ENCODE results near the gene CHI3L2. TPM values are rescaled to one million over a fixed set of nuclear protein-coding genes. Genes with fewer than 3 reads are reported as not detected.

CHI3L2 gene
- total and polyA plus RNA-seq, 2 experiments from 2014 or later = 0.68 TPM; not detected in 1

DNA sequence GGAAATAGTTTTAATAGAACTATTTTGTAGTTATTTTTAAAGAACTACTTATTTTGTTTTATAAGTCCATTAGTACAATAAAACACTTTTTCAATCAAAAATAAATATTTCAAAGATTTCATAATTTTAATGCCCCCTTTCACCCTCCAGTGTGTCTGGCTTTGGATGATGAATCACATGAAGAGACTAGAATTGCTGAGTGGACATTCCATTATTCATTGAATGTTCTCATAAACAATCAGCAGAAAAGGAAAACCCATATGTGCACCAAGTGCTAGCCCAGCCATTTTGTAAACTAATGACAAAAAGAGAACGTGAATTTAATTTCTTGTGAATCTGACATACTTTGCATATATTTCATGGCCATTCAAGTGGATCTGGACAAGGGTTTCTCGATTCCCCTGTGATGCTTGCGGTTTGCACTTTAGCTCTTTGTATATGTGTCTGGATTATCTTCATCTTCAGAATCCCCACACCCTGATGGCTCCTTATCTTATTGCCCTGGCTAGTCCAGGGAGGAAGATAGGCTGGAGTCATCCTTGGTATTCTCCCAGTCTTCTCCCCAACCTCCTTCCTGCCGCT, 42.4 kb downstream of the CHI3L2 start:
- Mint-ChIP-seq H3K4me3 (no peak overlapping the region), H3K4me1 (peaks cover 16% of the 10 kb centered on the region), H3K27me3 (ENCODE audit: insufficient read depth, low read depth, poor library complexity) (peaks cover 3% of the 10 kb centered on the region), H3K27ac (no peak overlapping the region), H3K36me3 (ENCODE audit: low read depth) (no peaks in the 10 kb centered on the region), H3K9me3 (no peaks in the 10 kb centered on the region)
- H3K4me3 ChIP-seq = no peak overlapping the region
- no peak overlapping the region for H3K4me2 ChIP-seq
- H4K20me1 ChIP-seq (replicated peaks; ENCODE audit: insufficient read depth) = no peaks in the 10 kb centered on the region
- DNase-seq (ENCODE audit: low spot score) (no peak), ATAC-seq (no peak)
- H3F3A ChIP-seq (replicated peaks; ENCODE audit: low read depth) = no peaks in the 10 kb centered on the region
- H3K27ac ChIP-seq (ENCODE audit: low read depth) = no peak overlapping the region
- peaks cover 4% of the 10 kb centered on the region for H3K9me2 ChIP-seq (ENCODE audit: insufficient read depth)
- no peaks in the 10 kb centered on the region for H3K27me3 ChIP-seq (ENCODE audit: insufficient read depth)
- TF ChIP-seq, protein P1, sequence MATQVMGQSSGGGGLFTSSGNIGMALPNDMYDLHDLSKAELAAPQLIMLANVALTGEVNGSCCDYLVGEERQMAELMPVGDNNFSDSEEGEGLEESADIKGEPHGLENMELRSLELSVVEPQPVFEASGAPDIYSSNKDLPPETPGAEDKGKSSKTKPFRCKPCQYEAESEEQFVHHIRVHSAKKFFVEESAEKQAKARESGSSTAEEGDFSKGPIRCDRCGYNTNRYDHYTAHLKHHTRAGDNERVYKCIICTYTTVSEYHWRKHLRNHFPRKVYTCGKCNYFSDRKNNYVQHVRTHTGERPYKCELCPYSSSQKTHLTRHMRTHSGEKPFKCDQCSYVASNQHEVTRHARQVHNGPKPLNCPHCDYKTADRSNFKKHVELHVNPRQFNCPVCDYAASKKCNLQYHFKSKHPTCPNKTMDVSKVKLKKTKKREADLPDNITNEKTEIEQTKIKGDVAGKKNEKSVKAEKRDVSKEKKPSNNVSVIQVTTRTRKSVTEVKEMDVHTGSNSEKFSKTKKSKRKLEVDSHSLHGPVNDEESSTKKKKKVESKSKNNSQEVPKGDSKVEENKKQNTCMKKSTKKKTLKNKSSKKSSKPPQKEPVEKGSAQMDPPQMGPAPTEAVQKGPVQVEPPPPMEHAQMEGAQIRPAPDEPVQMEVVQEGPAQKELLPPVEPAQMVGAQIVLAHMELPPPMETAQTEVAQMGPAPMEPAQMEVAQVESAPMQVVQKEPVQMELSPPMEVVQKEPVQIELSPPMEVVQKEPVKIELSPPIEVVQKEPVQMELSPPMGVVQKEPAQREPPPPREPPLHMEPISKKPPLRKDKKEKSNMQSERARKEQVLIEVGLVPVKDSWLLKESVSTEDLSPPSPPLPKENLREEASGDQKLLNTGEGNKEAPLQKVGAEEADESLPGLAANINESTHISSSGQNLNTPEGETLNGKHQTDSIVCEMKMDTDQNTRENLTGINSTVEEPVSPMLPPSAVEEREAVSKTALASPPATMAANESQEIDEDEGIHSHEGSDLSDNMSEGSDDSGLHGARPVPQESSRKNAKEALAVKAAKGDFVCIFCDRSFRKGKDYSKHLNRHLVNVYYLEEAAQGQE (IDR thresholded peaks at IDR 0.05; ENCODE audit: unreplicated experiment) = no peak
- TF ChIP-seq, protein P2, sequence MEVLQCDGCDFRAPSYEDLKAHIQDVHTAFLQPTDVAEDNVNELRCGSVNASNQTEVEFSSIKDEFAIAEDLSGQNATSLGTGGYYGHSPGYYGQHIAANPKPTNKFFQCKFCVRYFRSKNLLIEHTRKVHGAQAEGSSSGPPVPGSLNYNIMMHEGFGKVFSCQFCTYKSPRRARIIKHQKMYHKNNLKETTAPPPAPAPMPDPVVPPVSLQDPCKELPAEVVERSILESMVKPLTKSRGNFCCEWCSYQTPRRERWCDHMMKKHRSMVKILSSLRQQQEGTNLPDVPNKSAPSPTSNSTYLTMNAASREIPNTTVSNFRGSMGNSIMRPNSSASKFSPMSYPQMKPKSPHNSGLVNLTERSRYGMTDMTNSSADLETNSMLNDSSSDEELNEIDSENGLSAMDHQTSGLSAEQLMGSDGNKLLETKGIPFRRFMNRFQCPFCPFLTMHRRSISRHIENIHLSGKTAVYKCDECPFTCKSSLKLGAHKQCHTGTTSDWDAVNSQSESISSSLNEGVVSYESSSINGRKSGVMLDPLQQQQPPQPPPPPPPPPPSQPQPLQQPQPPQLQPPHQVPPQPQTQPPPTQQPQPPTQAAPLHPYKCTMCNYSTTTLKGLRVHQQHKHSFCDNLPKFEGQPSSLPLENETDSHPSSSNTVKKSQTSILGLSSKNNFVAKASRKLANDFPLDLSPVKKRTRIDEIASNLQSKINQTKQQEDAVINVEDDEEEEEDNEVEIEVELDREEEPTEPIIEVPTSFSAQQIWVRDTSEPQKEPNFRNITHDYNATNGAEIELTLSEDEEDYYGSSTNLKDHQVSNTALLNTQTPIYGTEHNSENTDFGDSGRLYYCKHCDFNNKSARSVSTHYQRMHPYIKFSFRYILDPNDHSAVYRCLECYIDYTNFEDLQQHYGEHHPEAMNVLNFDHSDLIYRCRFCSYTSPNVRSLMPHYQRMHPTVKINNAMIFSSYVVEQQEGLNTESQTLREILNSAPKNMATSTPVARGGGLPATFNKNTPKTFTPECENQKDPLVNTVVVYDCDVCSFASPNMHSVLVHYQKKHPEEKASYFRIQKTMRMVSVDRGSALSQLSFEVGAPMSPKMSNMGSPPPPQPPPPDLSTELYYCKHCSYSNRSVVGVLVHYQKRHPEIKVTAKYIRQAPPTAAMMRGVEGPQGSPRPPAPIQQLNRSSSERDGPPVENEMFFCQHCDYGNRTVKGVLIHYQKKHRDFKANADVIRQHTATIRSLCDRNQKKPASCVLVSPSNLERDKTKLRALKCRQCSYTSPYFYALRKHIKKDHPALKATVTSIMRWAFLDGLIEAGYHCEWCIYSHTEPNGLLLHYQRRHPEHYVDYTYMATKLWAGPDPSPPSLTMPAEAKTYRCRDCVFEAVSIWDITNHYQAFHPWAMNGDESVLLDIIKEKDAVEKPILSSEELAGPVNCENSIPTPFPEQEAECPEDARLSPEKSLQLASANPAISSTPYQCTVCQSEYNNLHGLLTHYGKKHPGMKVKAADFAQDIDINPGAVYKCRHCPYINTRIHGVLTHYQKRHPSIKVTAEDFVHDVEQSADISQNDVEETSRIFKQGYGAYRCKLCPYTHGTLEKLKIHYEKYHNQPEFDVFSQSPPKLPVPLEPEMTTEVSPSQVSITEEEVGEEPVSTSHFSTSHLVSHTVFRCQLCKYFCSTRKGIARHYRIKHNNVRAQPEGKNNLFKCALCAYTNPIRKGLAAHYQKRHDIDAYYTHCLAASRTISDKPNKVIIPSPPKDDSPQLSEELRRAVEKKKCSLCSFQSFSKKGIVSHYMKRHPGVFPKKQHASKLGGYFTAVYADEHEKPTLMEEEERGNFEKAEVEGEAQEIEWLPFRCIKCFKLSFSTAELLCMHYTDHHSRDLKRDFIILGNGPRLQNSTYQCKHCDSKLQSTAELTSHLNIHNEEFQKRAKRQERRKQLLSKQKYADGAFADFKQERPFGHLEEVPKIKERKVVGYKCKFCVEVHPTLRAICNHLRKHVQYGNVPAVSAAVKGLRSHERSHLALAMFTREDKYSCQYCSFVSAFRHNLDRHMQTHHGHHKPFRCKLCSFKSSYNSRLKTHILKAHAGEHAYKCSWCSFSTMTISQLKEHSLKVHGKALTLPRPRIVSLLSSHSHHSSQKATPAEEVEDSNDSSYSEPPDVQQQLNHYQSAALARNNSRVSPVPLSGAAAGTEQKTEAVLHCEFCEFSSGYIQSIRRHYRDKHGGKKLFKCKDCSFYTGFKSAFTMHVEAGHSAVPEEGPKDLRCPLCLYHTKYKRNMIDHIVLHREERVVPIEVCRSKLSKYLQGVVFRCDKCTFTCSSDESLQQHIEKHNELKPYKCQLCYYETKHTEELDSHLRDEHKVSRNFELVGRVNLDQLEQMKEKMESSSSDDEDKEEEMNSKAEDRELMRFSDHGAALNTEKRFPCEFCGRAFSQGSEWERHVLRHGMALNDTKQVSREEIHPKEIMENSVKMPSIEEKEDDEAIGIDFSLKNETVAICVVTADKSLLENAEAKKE (CRISPR knock-in tag; IDR thresholded peaks at IDR 0.05) = no peak
- TF ChIP-seq CREB1 (CRISPR knock-in tag; IDR thresholded peaks at IDR 0.05; ENCODE audit: low read depth) (no peak), EZH2 (IDR thresholded peaks at IDR 0.05; ENCODE audit: low read depth, unreplicated experiment) (no peak), POLR2AphosphoS5 (IDR thresholded peaks at IDR 0.05; ENCODE audit: low read depth) (no peak), NANOG (IDR thresholded peaks at IDR 0.05; ENCODE audit: borderline replicate concordance) (no peak), ZNF114 (CRISPR knock-in tag; IDR thresholded peaks at IDR 0.05) (no peak), STAT1 (IDR thresholded peaks at IDR 0.05; ENCODE audit: unreplicated experiment) (no peak), EZH2phosphoT487 (IDR thresholded peaks at IDR 0.05; ENCODE audit: unreplicated experiment) (no peak), JUNB (IDR thresholded peaks at IDR 0.05; ENCODE audit: unreplicated experiment) (no peak), ZNF331 (CRISPR knock-in tag; IDR thresholded peaks at IDR 0.05; ENCODE audit: low read depth) (no peak)
- TF ChIP-seq, protein P3, sequence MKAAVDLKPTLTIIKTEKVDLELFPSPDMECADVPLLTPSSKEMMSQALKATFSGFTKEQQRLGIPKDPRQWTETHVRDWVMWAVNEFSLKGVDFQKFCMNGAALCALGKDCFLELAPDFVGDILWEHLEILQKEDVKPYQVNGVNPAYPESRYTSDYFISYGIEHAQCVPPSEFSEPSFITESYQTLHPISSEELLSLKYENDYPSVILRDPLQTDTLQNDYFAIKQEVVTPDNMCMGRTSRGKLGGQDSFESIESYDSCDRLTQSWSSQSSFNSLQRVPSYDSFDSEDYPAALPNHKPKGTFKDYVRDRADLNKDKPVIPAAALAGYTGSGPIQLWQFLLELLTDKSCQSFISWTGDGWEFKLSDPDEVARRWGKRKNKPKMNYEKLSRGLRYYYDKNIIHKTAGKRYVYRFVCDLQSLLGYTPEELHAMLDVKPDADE (IDR thresholded peaks at IDR 0.05) = no peak
- TF ChIP-seq, protein P4, sequence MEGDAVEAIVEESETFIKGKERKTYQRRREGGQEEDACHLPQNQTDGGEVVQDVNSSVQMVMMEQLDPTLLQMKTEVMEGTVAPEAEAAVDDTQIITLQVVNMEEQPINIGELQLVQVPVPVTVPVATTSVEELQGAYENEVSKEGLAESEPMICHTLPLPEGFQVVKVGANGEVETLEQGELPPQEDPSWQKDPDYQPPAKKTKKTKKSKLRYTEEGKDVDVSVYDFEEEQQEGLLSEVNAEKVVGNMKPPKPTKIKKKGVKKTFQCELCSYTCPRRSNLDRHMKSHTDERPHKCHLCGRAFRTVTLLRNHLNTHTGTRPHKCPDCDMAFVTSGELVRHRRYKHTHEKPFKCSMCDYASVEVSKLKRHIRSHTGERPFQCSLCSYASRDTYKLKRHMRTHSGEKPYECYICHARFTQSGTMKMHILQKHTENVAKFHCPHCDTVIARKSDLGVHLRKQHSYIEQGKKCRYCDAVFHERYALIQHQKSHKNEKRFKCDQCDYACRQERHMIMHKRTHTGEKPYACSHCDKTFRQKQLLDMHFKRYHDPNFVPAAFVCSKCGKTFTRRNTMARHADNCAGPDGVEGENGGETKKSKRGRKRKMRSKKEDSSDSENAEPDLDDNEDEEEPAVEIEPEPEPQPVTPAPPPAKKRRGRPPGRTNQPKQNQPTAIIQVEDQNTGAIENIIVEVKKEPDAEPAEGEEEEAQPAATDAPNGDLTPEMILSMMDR (conservative IDR thresholded peaks at IDR 0.05; ENCODE audit: low read depth in 2 of 2) = no peak
- H3K79me2 ChIP-seq (replicated peaks; ENCODE audit: insufficient read depth) = no peaks in the 10 kb centered on the region
- no peaks in the 10 kb centered on the region for H3K36me3 ChIP-seq (ENCODE audit: insufficient read depth)
- H3K4me1 ChIP-seq (ENCODE audit: insufficient read depth) = peaks cover 12% of the 10 kb centered on the region
- no peak overlapping the region; the same call in 1 of the 2 replicates for H2AFZ ChIP-seq

Measured in GM23338 (cell line).